ENCODE measurements around the gene SDF2. TPM values are rescaled to one million over a fixed set of nuclear protein-coding genes. Genes with fewer than 3 reads are reported as not detected.

SDF2 gene
- total and polyA plus RNA-seq, 10 of the 15 experiments (the other 5 are each of a cell fraction or from before 2014, with no cell fraction given), result 29.8 to 81.0 (median 41.5) TPM

DNA sequence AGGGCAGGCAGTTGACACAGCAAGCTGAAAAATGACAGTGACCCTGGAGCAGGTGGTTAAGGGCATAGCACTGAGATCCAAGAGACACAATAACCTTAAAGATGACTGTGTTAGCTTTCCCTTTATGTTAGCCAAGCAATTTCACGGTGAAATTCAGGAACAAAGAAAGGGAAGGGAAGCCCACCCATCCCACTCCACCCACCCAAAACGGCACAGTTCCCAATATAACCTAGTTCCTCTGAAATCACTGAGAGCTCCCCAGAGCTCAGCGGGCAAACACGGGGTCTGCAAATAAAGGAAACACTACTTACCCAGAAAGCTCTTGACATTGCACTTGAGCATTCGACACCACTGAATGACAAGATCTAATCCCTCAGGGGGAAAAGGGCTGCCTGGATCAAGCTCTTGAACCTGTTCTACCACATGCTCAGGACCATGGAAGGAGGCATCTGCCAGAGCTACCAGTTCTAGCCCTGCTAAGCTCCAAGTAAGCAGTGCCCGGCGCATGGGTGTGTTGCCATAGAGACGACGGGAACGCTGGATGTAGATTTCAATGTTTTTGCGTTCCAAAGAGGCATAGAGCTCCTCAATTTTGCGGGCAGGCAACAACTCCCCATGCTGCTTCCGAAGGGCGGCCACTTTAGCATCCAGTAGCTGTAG lies 27.4 kb downstream of the SDF2 start:
- Histone ChIP-seq H3K9me3 (replicated peaks; ENCODE audit: control insufficient read depth, insufficient read depth, low read length) (no peaks in the 10 kb centered on the region), H3K9ac (ENCODE audit: control insufficient read depth, insufficient read depth, low read length) (no peak overlapping the region), H3K4me1 (ENCODE audit: control insufficient read depth, insufficient read depth, low read length) (no peaks in the 10 kb centered on the region; the same call in 1 of the 2 replicates), H3K4me3 (no peak overlapping the region), H3K4me2 (ENCODE audit: control insufficient read depth, insufficient read depth) (no peak overlapping the region), H3K27ac (ENCODE audit: control insufficient read depth, insufficient read depth) (no peak overlapping the region), H3K36me3 (ENCODE audit: control insufficient read depth in 2 of 2, insufficient read depth in 2 of 2, low read length in 1 of 2) (peaks cover 41 to 66% of the 10 kb centered on the region in 2 experiments), H4K20me1 (ENCODE audit: control insufficient read depth, insufficient read depth) (peaks cover 14% of the 10 kb centered on the region; the same call in 1 of the 2 replicates), H3K79me2 (ENCODE audit: control insufficient read depth, insufficient read depth, low read length) (peaks cover 9% of the 10 kb centered on the region), H2AFZ (ENCODE audit: control insufficient read depth, low read depth, low read length) (no peak overlapping the region), H3K27me3 (replicated peaks in 1 of 2; ENCODE audit: control insufficient read depth in 2 of 2, insufficient read depth in 2 of 2, low read length in 1 of 2) (no peaks in the 10 kb centered on the region)
- intact Hi-C loops (cut with micrococcal nuclease; ENCODE audit: unreplicated experiment), result no loop called here
- BruUV-seq (replicated peaks), result no TSS peak
- ChIA-PET POLR2A (interaction anchor here (0.5 to 1.7 kb wide), 3 partner anchors 10 to 93 kb away, joined by 3 to 7 read pairs (median 6); partner anchors contain the start of gene RPL23A), RAD21 (ENCODE audit: unreplicated experiment) (no interaction called here), SMC1A (ENCODE audit: uncharacterized antibody, unreplicated experiment) (interaction anchor here (1.7 kb wide), 1 partner anchor 9 kb away, joined by 6 read pairs; no protein-coding TSS in a partner anchor), CTCF (interaction anchor here (0.7 to 1.3 kb wide), 5 partner anchors 9 to 250 kb away, joined by 3 to 6 read pairs (median 3); no protein-coding TSS in a partner anchor)
- DNase-seq (ENCODE audit: low read depth, low spot score), result no peak
- ATAC-seq, result no peak
- no peak for TF ChIP-seq PAX8 (IDR thresholded peaks at IDR 0.05)
- no peak for TF ChIP-seq NR2C2 (IDR thresholded peaks at IDR 0.05; ENCODE audit: borderline replicate concordance, control insufficient read depth, insufficient read length, low read depth)
- no peak for TF ChIP-seq GABPA (IDR thresholded peaks at IDR 0.05; ENCODE audit: low read depth)
- no peak for TF ChIP-seq NBN (IDR thresholded peaks at IDR 0.05)
- no peak for TF ChIP-seq POLR2A (IDR thresholded peaks at IDR 0.05; ENCODE audit: low read depth, low read length)
- TF ChIP-seq TBL1XR1 (IDR thresholded peaks at IDR 0.05; ENCODE audit: low read depth, low read length), result no peak
- no peak for TF ChIP-seq JUND (IDR thresholded peaks at IDR 0.05; ENCODE audit: low read depth, low read length)
- no peak for TF ChIP-seq RAD21 (IDR thresholded peaks at IDR 0.05; ENCODE audit: insufficient read depth, low read depth, low read length)
- TF ChIP-seq TCF3 (IDR thresholded peaks at IDR 0.05; ENCODE audit: borderline replicate concordance, insufficient read depth, low read depth, low read length), result no peak
- TF ChIP-seq, protein P1, sequence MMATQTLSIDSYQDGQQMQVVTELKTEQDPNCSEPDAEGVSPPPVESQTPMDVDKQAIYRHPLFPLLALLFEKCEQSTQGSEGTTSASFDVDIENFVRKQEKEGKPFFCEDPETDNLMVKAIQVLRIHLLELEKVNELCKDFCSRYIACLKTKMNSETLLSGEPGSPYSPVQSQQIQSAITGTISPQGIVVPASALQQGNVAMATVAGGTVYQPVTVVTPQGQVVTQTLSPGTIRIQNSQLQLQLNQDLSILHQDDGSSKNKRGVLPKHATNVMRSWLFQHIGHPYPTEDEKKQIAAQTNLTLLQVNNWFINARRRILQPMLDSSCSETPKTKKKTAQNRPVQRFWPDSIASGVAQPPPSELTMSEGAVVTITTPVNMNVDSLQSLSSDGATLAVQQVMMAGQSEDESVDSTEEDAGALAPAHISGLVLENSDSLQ (IDR thresholded peaks at IDR 0.05), result no peak
- in situ Hi-C loops (cut with MboI), result no loop called here
- no peak for FAIRE-seq
- WGBS (ENCODE audit: insufficient coverage, insufficient replicate concordance, low lambda C conversion rate, missing lambda C conversion rate), result 91% methylated on average over 14 of the region's 14 CpGs

Measured in GM12878 (cell line).